Duodenal mucosa (tissue), 2 donors: ENCODE data around the gene PRKAG3.
"Not testable (repeated sequence)": the region's sequence is repeated elsewhere in the genome, so short reads cannot be mapped to it uniquely, and the experiment has no call there.

ENCODE experiments used
- H3K27ac ChIP-seq: one replicate; pipeline ENCODE4 v1.7.0; 2013; ENCODE audit warnings: low read depth, low read length
- H3K27me3 ChIP-seq, 2 donors: one replicate each; pipeline ENCODE4 v1.7.0; 2013; ENCODE audit warnings: low read length in 2 of 2, control low read depth in 1 of 2; ENCODE audit not compliant: insufficient read depth in 2 of 2, control insufficient read depth in 1 of 2
- H3K36me3 ChIP-seq, 2 donors: one replicate each; pipeline ENCODE4 v1.7.0; 2013; ENCODE audit warnings: low read length in 2 of 2, control low read depth in 1 of 2; ENCODE audit not compliant: insufficient read depth in 2 of 2, control insufficient read depth in 1 of 2
- H3K4me1 ChIP-seq, 2 donors: one replicate each; pipeline ENCODE4 v1.7.0; 2013; ENCODE audit warnings: low read length in 2 of 2, control low read depth in 1 of 2; ENCODE audit not compliant: insufficient read depth in 2 of 2, control insufficient read depth in 1 of 2
- H3K4me3 ChIP-seq, 2 donors: one replicate each; pipeline ENCODE4 v1.7.0; 2013; ENCODE audit warnings: low read length in 2 of 2, low read depth in 1 of 2
- H3K9ac ChIP-seq, 2 donors: one replicate each; pipeline ENCODE4 v1.7.0; 2013; ENCODE audit warnings: low read length in 2 of 2, low read depth in 1 of 2
- H3K9me3 ChIP-seq, 2 donors: one replicate each; pipeline ENCODE4 v1.7.0; 2013; ENCODE audit warnings: low read length in 2 of 2, control low read depth in 1 of 2; ENCODE audit not compliant: control insufficient read depth in 1 of 2

Gene PRKAG3

DNA sequence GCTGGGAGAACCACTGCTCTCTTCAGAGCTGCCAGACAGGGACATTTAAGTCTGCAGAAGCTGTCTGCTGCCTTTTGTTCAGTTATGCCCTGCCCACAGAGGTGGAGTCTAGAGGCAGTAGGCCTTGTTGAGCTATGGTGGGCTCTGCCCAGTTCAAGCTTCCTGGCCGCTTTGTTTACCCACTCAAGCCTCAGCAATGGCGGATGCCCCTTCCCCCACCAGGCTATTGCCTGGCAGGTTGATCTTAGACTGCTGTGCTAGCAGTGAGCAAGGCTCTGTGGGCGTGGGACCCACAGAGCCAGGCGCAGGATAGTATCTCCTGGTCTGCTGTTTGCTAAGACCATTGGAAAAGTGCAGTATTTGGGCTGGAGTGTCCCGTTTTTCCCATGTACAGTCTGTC lies 58.8 kb downstream of the PRKAG3 start:
- H3K9me3 ChIP-seq, H3K36me3 ChIP-seq, H3K4me3 ChIP-seq, H3K27ac ChIP-seq, H3K4me1 ChIP-seq, H3K27me3 ChIP-seq, H3K9ac ChIP-seq: not testable (repeated sequence)
